Cardiac muscle cell (in vitro differentiated cells and primary cell): ENCODE data around the gene DMWD. TPM values are rescaled to one million over a fixed set of nuclear protein-coding genes. Genes with fewer than 3 reads are reported as not detected.
A peak's percentile ranks its signal among the peaks of the same experiment; 100 is the strongest.

ENCODE experiments used
- DNase-seq, 2 donors: peaks; one replicate each; pipeline versions ENCODE4 v3.0.0 to v3.0.0-alpha.2; 2010 to 2017; ENCODE audit warnings: low read depth in 1 of 2, low spot score in 1 of 2
- H3K27ac ChIP-seq: fragments of 200-600 bp; sonication (generic); 2 replicates; pipeline ENCODE4 v1.5.1; 2016
- H3K27me3 ChIP-seq: fragments of 200-600 bp; sonication (generic); 2 replicates; pipeline ENCODE4 v1.6.0; 2016; ENCODE audit warnings: control low read depth
- H3K36me3 ChIP-seq: fragments of 200-600 bp; sonication (generic); 2 replicates; pipeline ENCODE4 v1.5.1; 2016; ENCODE audit warnings: control low read depth
- H3K4me1 ChIP-seq: fragments of 200-600 bp; sonication (generic); 2 replicates; pipeline ENCODE4 v1.8.1; 2017; ENCODE audit warnings: low read depth, mild to moderate bottlenecking, mixed run types
- H3K4me3 ChIP-seq: fragments of 200-600 bp; sonication (generic); 2 replicates; pipeline ENCODE4 v1.5.1; 2016; ENCODE audit warnings: mild to moderate bottlenecking
- H3K9me3 ChIP-seq: fragments of 200-600 bp; sonication (generic); 2 replicates; pipeline ENCODE4 v1.5.1; 2017; ENCODE audit warnings: low read depth, mild to moderate bottlenecking, control low read depth
- polyA plus RNA-seq: library from polyadenylated mRNA; unstranded; fragments of >200 nt; fragmentation: Nextera tagmentation; extraction: Ambion mirVana; gene quantifications from 2 replicates; pipeline ENCODE4 v1.2.1, GENCODE V29; 2016
- total RNA-seq: library from RNA; depleted of rRNA; stranded (reverse); fragments of >200 nt; gene quantifications from 2 replicates; pipeline ENCODE4 v1.2.3, GENCODE V29; 2016
- TF ChIP-seq, protein P1 (sequence below): IDR thresholded peaks from 2 replicates; pipeline ENCODE4 v1.5.1; 2012; ENCODE audit warnings: low read depth, mild to moderate bottlenecking, low read length

Gene DMWD
- total and polyA plus RNA-seq, 2 experiments from 2014 or later: 112 to 138 TPM

DNA sequence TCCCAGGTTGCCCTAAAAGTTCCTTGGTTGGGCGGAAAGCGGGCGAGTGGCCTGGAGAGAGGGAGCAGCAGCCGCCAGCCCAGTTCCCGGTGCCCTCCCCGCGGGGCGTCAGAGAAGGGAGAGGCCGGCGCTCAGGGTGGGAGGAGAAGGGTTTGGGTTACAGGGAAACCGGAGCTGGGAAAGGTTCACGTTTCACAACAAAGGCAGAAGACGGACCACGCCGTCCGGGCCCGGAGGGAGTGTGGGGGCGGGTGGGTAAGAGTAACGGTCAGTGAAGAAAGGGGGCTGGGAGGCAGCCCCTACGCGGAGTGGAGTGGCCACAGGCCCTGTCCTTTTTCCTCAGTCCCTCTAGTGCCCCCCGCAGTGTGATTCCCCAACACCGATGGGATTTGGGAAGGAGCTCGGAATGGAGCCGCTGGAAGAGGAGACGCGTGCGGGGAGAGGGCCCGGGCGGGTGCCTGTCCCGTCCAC, 25.2 kb downstream of the DMWD start:
- peak overlapping the region; percentile 59 for H3K4me3 ChIP-seq
- no peaks in the 10 kb centered on the region for H3K9me3 ChIP-seq
- peaks cover 48% of the 10 kb centered on the region for H3K4me1 ChIP-seq
- peaks cover 4% of the 10 kb centered on the region for H3K36me3 ChIP-seq
- peak; percentile 93 to 95 for DNase-seq
- no peaks in the 10 kb centered on the region for H3K27me3 ChIP-seq
- TF ChIP-seq, protein P1, sequence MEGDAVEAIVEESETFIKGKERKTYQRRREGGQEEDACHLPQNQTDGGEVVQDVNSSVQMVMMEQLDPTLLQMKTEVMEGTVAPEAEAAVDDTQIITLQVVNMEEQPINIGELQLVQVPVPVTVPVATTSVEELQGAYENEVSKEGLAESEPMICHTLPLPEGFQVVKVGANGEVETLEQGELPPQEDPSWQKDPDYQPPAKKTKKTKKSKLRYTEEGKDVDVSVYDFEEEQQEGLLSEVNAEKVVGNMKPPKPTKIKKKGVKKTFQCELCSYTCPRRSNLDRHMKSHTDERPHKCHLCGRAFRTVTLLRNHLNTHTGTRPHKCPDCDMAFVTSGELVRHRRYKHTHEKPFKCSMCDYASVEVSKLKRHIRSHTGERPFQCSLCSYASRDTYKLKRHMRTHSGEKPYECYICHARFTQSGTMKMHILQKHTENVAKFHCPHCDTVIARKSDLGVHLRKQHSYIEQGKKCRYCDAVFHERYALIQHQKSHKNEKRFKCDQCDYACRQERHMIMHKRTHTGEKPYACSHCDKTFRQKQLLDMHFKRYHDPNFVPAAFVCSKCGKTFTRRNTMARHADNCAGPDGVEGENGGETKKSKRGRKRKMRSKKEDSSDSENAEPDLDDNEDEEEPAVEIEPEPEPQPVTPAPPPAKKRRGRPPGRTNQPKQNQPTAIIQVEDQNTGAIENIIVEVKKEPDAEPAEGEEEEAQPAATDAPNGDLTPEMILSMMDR: no peak
- H3K27ac ChIP-seq: peak overlapping the region; percentile 98

DNA sequence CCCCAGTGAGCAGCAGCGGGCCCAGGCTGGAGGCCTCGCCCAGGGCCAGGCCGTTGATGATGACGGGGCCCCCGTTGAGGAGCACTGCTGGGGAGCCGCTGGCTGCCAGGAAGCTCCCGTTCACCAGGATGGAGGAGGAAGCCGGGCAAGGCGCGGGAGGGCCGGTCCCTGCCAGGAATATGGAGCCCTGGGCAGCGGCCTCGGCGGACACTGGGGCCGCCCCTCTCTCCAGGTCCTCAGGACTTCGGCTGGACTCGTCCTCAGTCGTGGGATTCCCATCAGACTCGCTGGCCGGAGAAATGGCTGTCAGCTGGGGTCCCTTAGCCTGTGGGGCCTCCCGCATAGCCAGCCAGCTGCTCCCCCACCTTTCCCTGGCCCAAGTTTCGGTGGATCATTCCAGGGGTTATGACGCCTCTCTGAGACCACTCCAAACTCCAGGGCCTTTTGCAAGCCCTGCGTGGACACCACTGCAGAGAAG, 25.7 kb downstream of the DMWD start:
- H3K27ac ChIP-seq: peak overlapping the region; percentile 98
- no peaks in the 10 kb centered on the region for H3K27me3 ChIP-seq
- H3K4me1 ChIP-seq: peaks cover 48% of the 10 kb centered on the region
- TF ChIP-seq, protein P1: no peak
- H3K9me3 ChIP-seq: no peaks in the 10 kb centered on the region
- peaks cover 4% of the 10 kb centered on the region for H3K36me3 ChIP-seq
- peak overlapping the region; percentile 59 for H3K4me3 ChIP-seq
- DNase-seq: peak in 1 of 2 donors; percentile 27

DNA sequence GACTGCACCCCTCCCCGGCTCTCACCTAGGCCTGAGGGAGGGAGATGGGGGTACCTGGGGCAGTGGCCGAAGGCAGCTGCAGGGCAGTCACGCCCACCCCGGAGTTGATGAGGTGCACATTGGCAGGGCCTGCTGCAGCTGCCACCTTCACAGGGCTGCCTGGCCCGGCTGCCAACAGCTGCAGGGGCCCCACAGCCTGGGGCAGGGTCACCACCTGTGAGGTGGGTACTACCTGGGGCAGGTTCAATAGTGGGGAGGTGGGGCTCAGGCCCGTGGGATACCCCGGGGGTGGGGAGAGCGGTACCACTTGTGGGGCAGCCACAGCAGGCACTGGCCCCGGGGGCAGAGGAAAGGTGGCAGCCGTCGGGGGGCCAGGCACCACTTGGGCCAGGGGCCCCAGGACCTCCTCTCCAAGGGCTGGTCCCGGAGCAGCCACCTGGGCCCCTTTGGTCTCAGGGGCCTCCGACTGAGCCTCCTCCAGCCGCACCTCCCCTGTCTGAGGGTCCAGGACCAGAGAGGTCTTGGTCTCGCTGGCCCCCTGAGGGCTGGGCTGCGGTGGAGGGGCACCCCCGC, 26.3 kb downstream of the DMWD start:
- no peak for DNase-seq

DNA sequence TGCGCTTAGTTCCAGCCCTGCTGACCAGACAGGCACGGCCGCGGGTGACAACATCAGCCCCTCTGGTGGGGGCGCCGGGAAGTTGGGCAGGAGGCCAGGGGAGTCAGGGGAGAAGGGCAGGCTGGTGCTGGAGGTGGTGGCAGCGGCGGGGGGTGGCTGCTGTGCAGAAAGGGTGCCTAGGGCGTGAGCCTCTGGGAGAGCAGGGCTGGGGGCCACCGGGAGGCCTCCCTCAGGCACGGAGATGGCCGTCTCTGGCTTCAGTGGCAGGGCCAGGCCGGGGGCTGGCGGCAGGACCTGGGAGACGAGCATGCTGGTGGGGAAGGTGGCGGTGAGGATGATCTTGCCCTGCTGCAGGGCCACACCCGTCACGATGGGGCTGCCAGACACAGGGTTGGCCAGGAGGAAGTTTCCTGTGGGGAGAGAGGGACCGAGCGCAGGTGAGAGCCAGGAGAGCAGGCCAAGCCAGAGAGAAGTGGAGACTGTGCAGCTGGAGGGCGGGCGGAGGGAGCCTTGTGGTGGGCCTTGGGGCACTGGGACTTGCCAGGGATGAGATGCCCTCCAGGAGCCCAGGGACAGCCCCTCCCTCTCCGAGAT, 26.8 kb downstream of the DMWD start:
- H3K9me3 ChIP-seq: no peaks in the 10 kb centered on the region
- TF ChIP-seq, protein P1: no peak
- no peaks in the 10 kb centered on the region for H3K27me3 ChIP-seq
- peaks cover 48% of the 10 kb centered on the region for H3K4me1 ChIP-seq
- no peak for DNase-seq
- no peaks in the 10 kb centered on the region for H3K36me3 ChIP-seq
- H3K4me3 ChIP-seq: no peak overlapping the region
- H3K27ac ChIP-seq: peak overlapping the region; percentile 98

More for the DNA sequence above, 26.3 kb downstream of the DMWD start:
- Histone ChIP-seq H3K36me3 (no peaks in the 10 kb centered on the region), H3K27me3 (no peaks in the 10 kb centered on the region), H3K9me3 (no peaks in the 10 kb centered on the region), H3K4me3 (peak overlapping the region; percentile 59), H3K27ac (peak overlapping the region; percentile 98), H3K4me1 (peaks cover 52% of the 10 kb centered on the region)
- TF ChIP-seq, protein P1: no peak

DNA sequence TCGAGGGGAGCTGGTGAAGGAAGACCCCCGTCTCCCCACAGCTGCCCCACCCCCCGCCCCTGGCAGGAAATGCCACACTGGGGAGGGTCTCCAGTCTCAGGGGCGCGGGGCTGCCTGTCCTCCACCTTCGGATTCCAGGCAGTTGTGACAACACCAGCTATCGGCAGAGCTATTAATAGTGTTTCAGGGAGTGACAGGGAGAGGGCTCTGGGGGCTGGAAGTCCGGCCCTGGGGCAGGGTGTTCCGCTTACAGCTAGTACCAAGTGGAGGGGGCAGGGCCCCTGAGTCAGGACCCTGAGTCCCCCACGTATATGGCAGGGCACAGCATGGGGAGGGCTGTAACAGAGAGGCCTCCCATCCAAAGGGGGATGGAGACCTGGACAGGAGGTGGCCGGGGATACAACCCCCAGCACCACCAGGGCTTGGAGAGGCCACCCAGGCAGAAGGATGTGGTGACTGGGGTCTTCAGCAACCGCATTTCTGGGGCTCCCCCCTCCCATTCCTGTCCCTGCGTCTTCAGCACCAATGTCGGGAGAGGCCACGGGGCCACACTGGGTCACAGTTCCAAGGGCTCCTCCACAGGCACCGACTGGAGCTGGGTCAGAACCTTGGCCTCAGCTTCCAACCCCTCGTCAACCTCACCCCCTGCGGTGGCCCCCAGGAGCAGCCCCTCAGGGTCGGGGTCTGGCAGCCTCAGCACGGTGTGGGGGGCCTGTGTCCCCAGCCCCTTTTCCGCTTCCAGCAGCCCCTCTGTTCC, 27.5 kb downstream of the DMWD start:
- Histone ChIP-seq H3K9me3 (no peaks in the 10 kb centered on the region), H3K27ac (peak overlapping the region; percentile 98), H3K36me3 (no peaks in the 10 kb centered on the region), H3K27me3 (no peaks in the 10 kb centered on the region), H3K4me3 (no peak overlapping the region), H3K4me1 (peaks cover 48% of the 10 kb centered on the region)
- TF ChIP-seq, protein P1: no peak
- DNase-seq: peak in 1 of 2 donors; percentile 87
